Neural cell (in vitro differentiated cells): Measurements from ENCODE around the gene CABCOCO1. TPM values are rescaled to one million over a fixed set of nuclear protein-coding genes. Genes with fewer than 3 reads are reported as not detected.

Source experiments
- H2AFZ ChIP-seq: fragments of 200-600, 300-800 bp; sonication (generic), shearing (Covaris generic); 2 replicates; pipeline ENCODE4 v1.6.0; 2014; ENCODE audit warnings: low read depth, mild to moderate bottlenecking, antibody characterized with exemption, low read length, moderate library complexity
- H3F3A ChIP-seq: fragments of 200-600 bp; shearing (Covaris generic); 2 replicates; pipeline ENCODE4 v1.6.1; 2016; ENCODE audit warnings: mild to moderate bottlenecking, moderate library complexity, mixed read lengths, antibody characterized with exemption, low read length; ENCODE audit not compliant: insufficient read depth, poor library complexity, severe bottlenecking
- H3K27ac ChIP-seq: fragments of 200-600, 300-800 bp; sonication (generic), shearing (Covaris generic); 2 replicates; pipeline ENCODE4 v1.5.1; 2014; ENCODE audit warnings: mild to moderate bottlenecking, low read length, moderate library complexity
- H3K27me3 ChIP-seq: fragments of 300-800, 200-600 bp; sonication (generic), shearing (Covaris generic); 2 replicates; pipeline ENCODE4 v1.6.0; 2014; ENCODE audit warnings: mild to moderate bottlenecking, low read depth, low read length, moderate library complexity; ENCODE audit not compliant: insufficient read depth
- H3K36me3 ChIP-seq: fragments of 300-800, 200-600 bp; sonication (generic), shearing (Covaris generic); 2 replicates; pipeline ENCODE4 v1.5.1; 2014; ENCODE audit warnings: mild to moderate bottlenecking, antibody characterized with exemption, low read length, moderate library complexity; ENCODE audit not compliant: insufficient read depth
- H3K4me2 ChIP-seq: fragments of 300-800, 200-600 bp; sonication (generic), shearing (Covaris generic); 2 replicates; pipeline ENCODE4 v1.6.0; 2014; ENCODE audit warnings: mild to moderate bottlenecking, low read length
- H3K4me3 ChIP-seq: fragments of 300-800, 200-600 bp; sonication (generic), shearing (Covaris generic); 2 replicates; pipeline ENCODE4 v1.5.1; 2014; ENCODE audit warnings: mild to moderate bottlenecking, low read length, moderate library complexity
- H3K79me2 ChIP-seq: fragments of 200-600 bp; shearing (Covaris generic); replicated peaks from 2 replicates; pipeline ENCODE4 v1.6.0; 2014; ENCODE audit warnings: mild to moderate bottlenecking, low read length, moderate library complexity; ENCODE audit not compliant: insufficient read depth
- H3K9ac ChIP-seq: fragments of 300-800, 200-600 bp; sonication (generic), shearing (Covaris generic); 2 replicates; pipeline ENCODE4 v1.6.1; 2016; ENCODE audit warnings: mild to moderate bottlenecking, low read length, mixed read lengths
- H3K9me2 ChIP-seq: fragments of 200-600 bp; shearing (Covaris generic); 2 replicates; pipeline ENCODE4 v1.6.1; 2016; ENCODE audit warnings: mild to moderate bottlenecking, low read length, mixed read lengths; ENCODE audit not compliant: insufficient read depth
- H3K9me3 ChIP-seq: fragments of 200-600, 300-800 bp; sonication (generic), shearing (Covaris generic); 2 replicates; pipeline ENCODE4 v1.6.1; 2016; ENCODE audit warnings: mild to moderate bottlenecking, mixed run types, low read length, moderate library complexity, mixed read lengths
- H4K20me1 ChIP-seq: fragments of 200-600 bp; shearing (Covaris generic); 2 replicates; pipeline ENCODE4 v1.6.1; 2016; ENCODE audit warnings: mild to moderate bottlenecking, mixed run types; ENCODE audit not compliant: insufficient read depth
- EP300 ChIP-seq: fragments of 450-650 bp; conservative IDR thresholded peaks from 2 replicates; pipeline ENCODE4 v1.6.1; 2014; ENCODE audit warnings: antibody characterized with exemption, mild to moderate bottlenecking, moderate library complexity; ENCODE audit not compliant: poor library complexity, severe bottlenecking
- EZH2 ChIP-seq: fragments of 200-600, 300-800 bp; shearing (Covaris generic), sonication (generic); IDR thresholded peaks from 2 replicates; pipeline ENCODE4 v1.6.1; 2014; ENCODE audit warnings: antibody characterized with exemption, low read length, borderline replicate concordance, mild to moderate bottlenecking; ENCODE audit not compliant: insufficient read depth, poor library complexity, severe bottlenecking
- MXI1 ChIP-seq: fragments of 450-650 bp; conservative IDR thresholded peaks from 2 replicates; pipeline ENCODE4 v1.6.1; 2014; ENCODE audit warnings: antibody characterized with exemption, mild to moderate bottlenecking; ENCODE audit not compliant: poor library complexity, severe bottlenecking
- POLR2AphosphoS5 ChIP-seq: IDR thresholded peaks from 2 replicates; pipeline ENCODE4 v1.6.1; 2012
- RAD21 ChIP-seq: fragments of 450-650 bp; conservative IDR thresholded peaks from 2 replicates; pipeline ENCODE4 v1.6.1; 2014; ENCODE audit warnings: antibody characterized with exemption, mild to moderate bottlenecking, moderate library complexity
- SMC3 ChIP-seq: fragments of 450-650 bp; conservative IDR thresholded peaks from 2 replicates; pipeline ENCODE4 v1.6.1; 2014; ENCODE audit warnings: antibody characterized with exemption, mild to moderate bottlenecking, moderate library complexity; ENCODE audit not compliant: poor library complexity
- TAF1 ChIP-seq: IDR thresholded peaks from 2 replicates; pipeline ENCODE4 v1.6.1; 2012; ENCODE audit warnings: low read depth
- polyA plus RNA-seq: library from polyadenylated mRNA; depleted of rRNA; stranded (reverse); fragments of >200 nt; gene quantifications from 2 replicates; pipeline ENCODE4 v1.2.3, GENCODE V29; 2014
- TF ChIP-seq, protein P1 (sequence below): IDR thresholded peaks from 2 replicates; pipeline ENCODE4 v1.6.1; 2012; ENCODE audit warnings: borderline replicate concordance
- TF ChIP-seq, protein P2 (sequence below): fragments of 450-650 bp; IDR thresholded peaks from 2 replicates; pipeline ENCODE4 v1.5.1; 2014; ENCODE audit warnings: antibody characterized with exemption, mild to moderate bottlenecking, moderate library complexity; ENCODE audit not compliant: poor library complexity, severe bottlenecking

The CABCOCO1 gene
- polyA plus RNA-seq, 1 donor from 2014 or later = 0.31 TPM

GRCh38 chr10:61786728-61787127, 124.0 kb downstream of the CABCOCO1 start:
- Histone ChIP-seq H3K9ac (no peak overlapping the region), H3K9me2 (no peaks in the 10 kb centered on the region), H3F3A (no peaks in the 10 kb centered on the region), H2AFZ (no peak overlapping the region), H3K27ac (no peak overlapping the region), H4K20me1 (no peaks in the 10 kb centered on the region), H3K4me2 (no peak overlapping the region), H3K27me3 (no peaks in the 10 kb centered on the region), H3K4me3 (no peak overlapping the region), H3K79me2 (no peaks in the 10 kb centered on the region), H3K36me3 (no peaks in the 10 kb centered on the region), H3K9me3 (no peaks in the 10 kb centered on the region)
- TF ChIP-seq SMC3 (no peak), MXI1 (no peak), POLR2AphosphoS5 (no peak), EZH2 (no peak), RAD21 (no peak), EP300 (no peak), TAF1 (no peak)
- TF ChIP-seq, protein P1, sequence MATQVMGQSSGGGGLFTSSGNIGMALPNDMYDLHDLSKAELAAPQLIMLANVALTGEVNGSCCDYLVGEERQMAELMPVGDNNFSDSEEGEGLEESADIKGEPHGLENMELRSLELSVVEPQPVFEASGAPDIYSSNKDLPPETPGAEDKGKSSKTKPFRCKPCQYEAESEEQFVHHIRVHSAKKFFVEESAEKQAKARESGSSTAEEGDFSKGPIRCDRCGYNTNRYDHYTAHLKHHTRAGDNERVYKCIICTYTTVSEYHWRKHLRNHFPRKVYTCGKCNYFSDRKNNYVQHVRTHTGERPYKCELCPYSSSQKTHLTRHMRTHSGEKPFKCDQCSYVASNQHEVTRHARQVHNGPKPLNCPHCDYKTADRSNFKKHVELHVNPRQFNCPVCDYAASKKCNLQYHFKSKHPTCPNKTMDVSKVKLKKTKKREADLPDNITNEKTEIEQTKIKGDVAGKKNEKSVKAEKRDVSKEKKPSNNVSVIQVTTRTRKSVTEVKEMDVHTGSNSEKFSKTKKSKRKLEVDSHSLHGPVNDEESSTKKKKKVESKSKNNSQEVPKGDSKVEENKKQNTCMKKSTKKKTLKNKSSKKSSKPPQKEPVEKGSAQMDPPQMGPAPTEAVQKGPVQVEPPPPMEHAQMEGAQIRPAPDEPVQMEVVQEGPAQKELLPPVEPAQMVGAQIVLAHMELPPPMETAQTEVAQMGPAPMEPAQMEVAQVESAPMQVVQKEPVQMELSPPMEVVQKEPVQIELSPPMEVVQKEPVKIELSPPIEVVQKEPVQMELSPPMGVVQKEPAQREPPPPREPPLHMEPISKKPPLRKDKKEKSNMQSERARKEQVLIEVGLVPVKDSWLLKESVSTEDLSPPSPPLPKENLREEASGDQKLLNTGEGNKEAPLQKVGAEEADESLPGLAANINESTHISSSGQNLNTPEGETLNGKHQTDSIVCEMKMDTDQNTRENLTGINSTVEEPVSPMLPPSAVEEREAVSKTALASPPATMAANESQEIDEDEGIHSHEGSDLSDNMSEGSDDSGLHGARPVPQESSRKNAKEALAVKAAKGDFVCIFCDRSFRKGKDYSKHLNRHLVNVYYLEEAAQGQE = no peak
- TF ChIP-seq, protein P2, sequence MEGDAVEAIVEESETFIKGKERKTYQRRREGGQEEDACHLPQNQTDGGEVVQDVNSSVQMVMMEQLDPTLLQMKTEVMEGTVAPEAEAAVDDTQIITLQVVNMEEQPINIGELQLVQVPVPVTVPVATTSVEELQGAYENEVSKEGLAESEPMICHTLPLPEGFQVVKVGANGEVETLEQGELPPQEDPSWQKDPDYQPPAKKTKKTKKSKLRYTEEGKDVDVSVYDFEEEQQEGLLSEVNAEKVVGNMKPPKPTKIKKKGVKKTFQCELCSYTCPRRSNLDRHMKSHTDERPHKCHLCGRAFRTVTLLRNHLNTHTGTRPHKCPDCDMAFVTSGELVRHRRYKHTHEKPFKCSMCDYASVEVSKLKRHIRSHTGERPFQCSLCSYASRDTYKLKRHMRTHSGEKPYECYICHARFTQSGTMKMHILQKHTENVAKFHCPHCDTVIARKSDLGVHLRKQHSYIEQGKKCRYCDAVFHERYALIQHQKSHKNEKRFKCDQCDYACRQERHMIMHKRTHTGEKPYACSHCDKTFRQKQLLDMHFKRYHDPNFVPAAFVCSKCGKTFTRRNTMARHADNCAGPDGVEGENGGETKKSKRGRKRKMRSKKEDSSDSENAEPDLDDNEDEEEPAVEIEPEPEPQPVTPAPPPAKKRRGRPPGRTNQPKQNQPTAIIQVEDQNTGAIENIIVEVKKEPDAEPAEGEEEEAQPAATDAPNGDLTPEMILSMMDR = no peak

- Histone ChIP-seq H4K20me1 (no peaks in the 10 kb centered on the region), H3K4me2 (no peak overlapping the region), H3F3A (no peaks in the 10 kb centered on the region), H3K27ac (no peak overlapping the region), H3K4me3 (no peak overlapping the region), H3K79me2 (no peaks in the 10 kb centered on the region), H3K36me3 (no peaks in the 10 kb centered on the region), H2AFZ (no peak overlapping the region), H3K27me3 (no peaks in the 10 kb centered on the region), H3K9ac (no peak overlapping the region), H3K9me2 (no peaks in the 10 kb centered on the region), H3K9me3 (no peaks in the 10 kb centered on the region)
- TF ChIP-seq, protein P2 = no peak
- TF ChIP-seq EZH2 (no peak), RAD21 (no peak), EP300 (no peak), MXI1 (no peak), SMC3 (no peak), POLR2AphosphoS5 (no peak), TAF1 (no peak)
- TF ChIP-seq, protein P1 = no peak
Observed at GRCh38 chr10:61787170-61787569, 124.4 kb downstream of the CABCOCO1 start.
